Astrocyte of the spinal cord (primary cell): Measurements from ENCODE around the gene VASH1.

Source experiments
- DNase-seq: peaks from one replicate; pipeline ENCODE4 v3.0.0; 2011; ENCODE audit warnings: low read depth, low spot score
- H3K4me3 ChIP-seq: 2 replicates; pipeline ENCODE4 v1.5.1; 2011; ENCODE audit warnings: low read depth, mild to moderate bottlenecking, low read length, moderate library complexity
- CTCF ChIP-seq: IDR thresholded peaks from 2 replicates; pipeline ENCODE4 v1.5.1; 2012; ENCODE audit warnings: low read depth, mild to moderate bottlenecking, low read length, inconsistent platforms
- in situ Hi-C: cut with HindIII; loops from 2 replicates; pipeline ENCODE4 v1.10.0; 2017; ENCODE audit warnings: low sequenced_read_pairs

Gene VASH1

GRCh38 chr14:76779221-76780057 is 18.2 kb downstream of the VASH1 start:
- DNase-seq, result no peak
- in situ Hi-C loops, result no loop called here
- no peak overlapping the region for H3K4me3 ChIP-seq
- TF ChIP-seq CTCF, result no peak

GRCh38 chr14:76780058-76780345 is 18.7 kb downstream of the VASH1 start:
- no peak for DNase-seq
- TF ChIP-seq CTCF, result no peak
- in situ Hi-C loops, result no loop called here
- H3K4me3 ChIP-seq, result no peak overlapping the region

GRCh38 chr14:76780360-76780759 is 19.1 kb downstream of the VASH1 start:
- no peak for DNase-seq
- no peak overlapping the region for H3K4me3 ChIP-seq
- no peak for TF ChIP-seq CTCF
- in situ Hi-C loops, result no loop called here

GRCh38 chr14:76780875-76781647 is 19.8 kb downstream of the VASH1 start:
- no peak for TF ChIP-seq CTCF
- no peak for DNase-seq
- no peak overlapping the region for H3K4me3 ChIP-seq
- in situ Hi-C loops, result no loop called here

- no peak for TF ChIP-seq CTCF
- H3K4me3 ChIP-seq, result no peak overlapping the region
- in situ Hi-C loops, result no loop called here
- DNase-seq, result no peak
These were observed 20.4 kb downstream of the VASH1 start for GRCh38 chr14:76781648-76782051.

GRCh38 chr14:76782115-76782884 is 21.0 kb downstream of the VASH1 start:
- no peak for TF ChIP-seq CTCF
- no peak overlapping the region for H3K4me3 ChIP-seq
- DNase-seq, result no peak
- in situ Hi-C loops, result no loop called here
